HepG2 (cell line): ENCODE data around the gene EZH2. TPM values are rescaled to one million over a fixed set of nuclear protein-coding genes. Genes with fewer than 3 reads are reported as not detected.

Experiments used
- ATAC-seq: fragments of 200-7000 bp; cut with Tn5 transposase; 3 replicates; pipeline ENCODE4 v1.9.1; 2020; ENCODE audit warnings: mild to moderate bottlenecking, moderate library complexity
- BruUV-seq: library from RNA; stranded (reverse); fragments of 400-500 nt; replicated peaks from 2 replicates; lab custom pipeline; 2021; lab: Mats Ljungman, UMichigan
- CTCF ChIA-PET: fragments of 300-600 bp; formaldehyde crosslinking; extraction: SDS; loops from one replicate; lab custom pipeline; 2021; ENCODE audit warnings: low total read pairs, inconsistent platforms, low intra/inter-chr PET ratio; lab: Yijun Ruan, JAX
- POLR2A ChIA-PET: fragments of 350-600 bp; sonication (Branson Sonifier 250); formaldehyde crosslinking; loops from one replicate; lab custom pipeline; 2020; ENCODE audit warnings: antibody characterized with exemption, inconsistent platforms; lab: Yijun Ruan, JAX
- DNase-seq: peaks from one replicate; pipeline ENCODE4 v3.0.0-alpha.2; 2015; ENCODE audit warnings: low spot score
- FAIRE-seq: peaks from 3 replicates; lab custom pipeline; 2011; peaks lifted over from hg19 to GRCh38; lab: Jason Lieb, UNC
- H2AFZ ChIP-seq: one replicate; pipeline ENCODE4 v1.6.1; 2011; ENCODE audit warnings: low read length, inconsistent platforms
- H3K27ac ChIP-seq: fragments of 300-600 bp; 3 replicates; pipeline ENCODE4 v1.8.0; 2011; ENCODE audit warnings: mixed run types, mild to moderate bottlenecking, mixed read lengths, low read length, inconsistent platforms; ENCODE audit not compliant: insufficient read depth; ENCODE audit errors: extremely low read length
- H3K27me3 ChIP-seq, 2 experiments: fragments of 200-600 bp in 1 of 2; 2 replicates in 1 of 2; 3 replicates in 1 of 2; pipeline versions ENCODE4 v1.6.0 to v1.8.0; 2011; ENCODE audit warnings: low read length in 2 of 2, mild to moderate bottlenecking in 2 of 2, moderate library complexity in 2 of 2, inconsistent platforms in 1 of 2; ENCODE audit not compliant: insufficient read depth in 2 of 2, control insufficient read depth in 1 of 2
- H3K36me3 ChIP-seq, 2 experiments: fragments of 200-600 bp in 1 of 2; replicated peaks in 1 of 2; 2 replicates in 1 of 2; 3 replicates in 1 of 2; pipeline versions ENCODE4 v1.5.1 to v1.8.0; 2011; ENCODE audit warnings: low read length in 2 of 2, inconsistent platforms in 1 of 2; ENCODE audit not compliant: insufficient read depth in 2 of 2, control insufficient read depth in 1 of 2
- H3K4me1 ChIP-seq: 2 replicates; pipeline ENCODE4 v1.5.1; 2012; ENCODE audit warnings: low read length, inconsistent platforms; ENCODE audit not compliant: insufficient read depth
- H3K4me2 ChIP-seq: 2 replicates; pipeline ENCODE4 v1.6.0; 2011; ENCODE audit warnings: low read depth, low read length, inconsistent platforms
- H3K4me3 ChIP-seq, 3 experiments: fragments of 200-600 bp in 1 of 3; sonication (generic), shearing (Covaris generic) in 1 of 3; replicated peaks in 1 of 3; 2 replicates each; pipeline ENCODE4 v1.5.1; 2011 to 2016; ENCODE audit warnings: low read length in 3 of 3, inconsistent platforms in 2 of 3, low read depth in 2 of 3, mild to moderate bottlenecking in 2 of 3, control low read depth in 1 of 3, mixed read lengths in 1 of 3; ENCODE audit not compliant: insufficient read depth in 1 of 3
- H3K79me2 ChIP-seq: one replicate; pipeline ENCODE4 v1.6.1; 2011; ENCODE audit warnings: low read length, inconsistent platforms; ENCODE audit not compliant: insufficient read depth
- H3K9ac ChIP-seq: 2 replicates; pipeline ENCODE4 v1.6.0; 2011; ENCODE audit warnings: mild to moderate bottlenecking, low read depth, low read length, inconsistent platforms; ENCODE audit not compliant: insufficient read depth
- H3K9me3 ChIP-seq: 2 replicates; pipeline ENCODE4 v1.5.1; 2012; ENCODE audit warnings: mild to moderate bottlenecking, low read length
- H4K20me1 ChIP-seq: 2 replicates; pipeline ENCODE4 v1.6.0; 2011; ENCODE audit warnings: inconsistent platforms, mild to moderate bottlenecking, low read length, moderate library complexity; ENCODE audit not compliant: insufficient read depth
- MED13 ChIP-seq: sonication (generic); formaldehyde crosslinking; IDR thresholded peaks from 2 replicates; pipeline ENCODE4 v1.5.0; 2020; ENCODE audit warnings: missing genetic modification reagents
- THAP9 ChIP-seq: sonication (generic); formaldehyde crosslinking; IDR thresholded peaks from 2 replicates; pipeline ENCODE4; 2020; ENCODE audit warnings: missing genetic modification reagents, mild to moderate bottlenecking, borderline replicate concordance
- YY1 ChIP-seq: IDR thresholded peaks from 2 replicates; pipeline ENCODE4 v1.6.1; 2011; ENCODE audit warnings: low read length, low read depth, moderate library complexity, mild to moderate bottlenecking; ENCODE audit not compliant: insufficient read depth, insufficient replicate concordance
- ZNF121 ChIP-seq: sonication (generic); formaldehyde crosslinking; IDR thresholded peaks from 2 replicates; pipeline ENCODE4 v1.5.0; 2020; ENCODE audit warnings: mild to moderate bottlenecking, missing genetic modification reagents
- ZNF558 ChIP-seq: sonication (generic); formaldehyde crosslinking; IDR thresholded peaks from 2 replicates; pipeline ENCODE4 v1.9.0; 2022; ENCODE audit warnings: mild to moderate bottlenecking, missing genetic modification reagents, borderline replicate concordance
- WGBS: methylation state at CpG from one replicate; pipeline ENCODE4 v1.1.6; 2017; ENCODE audit warnings: low lambda C conversion rate; 5-methylcytosine and 5-hydroxymethylcytosine counted together
- in situ Hi-C: cut with HindIII; loops from 2 replicates; pipeline ENCODE4 v1.10.0; 2017; ENCODE audit warnings: low pct_unique_long_range_greater_than_20kb; ENCODE audit not compliant: extremely low pct_ligation_motif_present
- intact Hi-C: fragments of 100-400 bp; cut with micrococcal nuclease; formaldehyde crosslinking; loops from one replicate; pipeline ENCODE4 v1.10.0; 2022; ENCODE audit not compliant: unreplicated experiment
- polyA plus RNA-seq, 8 experiments: library from polyadenylated mRNA; depleted of rRNA in 3 of 8; stranded (reverse) in 7 of 8; unstranded in 1 of 8; fragments of >200 nt; fragmentation: Illumina TruSeq in 4 of 8; extraction: Trizol in 4 of 8; gene quantifications; 2 replicates each; pipeline versions ENCODE4 v1.2.1 to v1.2.3, GENCODE V29; 2011 to 2016; ENCODE audit warnings: low read depth in 4 of 8, missing spikeins in 1 of 8, mixed read lengths in 1 of 8; ENCODE audit not compliant: insufficient read depth in 1 of 8
- total RNA-seq, 5 experiments: library from RNA; depleted of rRNA; stranded (reverse); fragments of >200 nt; fragmentation: Illumina TruSeq; extraction: Trizol; gene quantifications; 2 replicates each; pipeline ENCODE4 v1.2.3, GENCODE V29; 2016; ENCODE audit warnings: low read depth in 1 of 5

Gene EZH2
- total and polyA plus RNA-seq, 2 of the 13 experiments (the other 11 are each of a cell fraction or from before 2014, with no cell fraction given), result 26.0 to 34.3 TPM

GRCh38 chr7:148787571-148788295 lies 96.4 kb downstream of the EZH2 start:
- FAIRE-seq, result no peak
- in situ Hi-C loops, result no loop called here

More at GRCh38 chr7:148787571-148788295, 96.4 kb downstream of the EZH2 start:
- DNase-seq (no peak), ATAC-seq (no peak; the same call in 2 of the 3 replicates)
- Histone ChIP-seq H3K79me2 (no peaks in the 10 kb centered on the region), H4K20me1 (no peaks in the 10 kb centered on the region), H3K4me3 (no peak overlapping the region), H3K36me3 (peaks cover 24 to 89% of the 10 kb centered on the region in 2 experiments), H3K4me1 (no peaks in the 10 kb centered on the region), H2AFZ (no peak overlapping the region), H3K27ac (no peak overlapping the region), H3K27me3 (no peaks in the 10 kb centered on the region), H3K9me3 (no peaks in the 10 kb centered on the region), H3K4me2 (no peak overlapping the region), H3K9ac (no peak overlapping the region)
- TF ChIP-seq THAP9 (CRISPR knock-in tag) (no peak), ZNF121 (CRISPR knock-in tag) (no peak), ZNF558 (CRISPR knock-in tag) (no peak), YY1 (no peak), MED13 (CRISPR knock-in tag) (no peak)
- intact Hi-C loops, result no loop called here
- WGBS, result 99% methylated on average over 10 of the region's 14 CpGs
- ChIA-PET POLR2A (no interaction called here), CTCF (no interaction called here)
- no TSS peak for BruUV-seq
